Erythroblast (primary cell): ENCODE measurements around the gene DDI2.

Experiments used
- GATA1 ChIP-seq: IDR thresholded peaks from 2 replicates; pipeline ENCODE4 v1.6.1; 2011; ENCODE audit warnings: low read depth, mild to moderate bottlenecking, control low read depth, low read length, moderate library complexity
- POLR2A ChIP-seq: IDR thresholded peaks from 2 replicates; pipeline ENCODE4 v1.6.1; 2011; ENCODE audit warnings: mild to moderate bottlenecking, low read length

GRCh38 chr1:15570861-15571260, 46.4 kb upstream of the DDI2 start:
- no peak for TF ChIP-seq POLR2A
- TF ChIP-seq GATA1, result no peak
